Common myeloid progenitor, CD34-positive (primary cell): ENCODE results near the gene FBXW8.
A peak's percentile ranks its signal among the peaks of the same experiment; 100 is the strongest.

Experiments used
- CTCF ChIA-PET: fragments of 350-600 bp; sonication (Branson Sonifier 250); formaldehyde crosslinking; loops from one replicate; lab custom pipeline; 2021; ENCODE audit warnings: antibody characterized with exemption; lab: Charles Lee
- POLR2A ChIA-PET: fragments of 350-600 bp; sonication (Branson Sonifier 250); formaldehyde crosslinking; loops from one replicate; lab custom pipeline; 2021; ENCODE audit warnings: antibody characterized with exemption; lab: Charles Lee
- DNase-seq, 3 donors: peaks; one replicate each; pipeline versions ENCODE4 v3.0.0 to v3.0.0-alpha.2; 2013
- H3K27ac ChIP-seq, 2 experiments: 1 replicate in 1 of 2; 2 replicates in 1 of 2; pipeline ENCODE4 v1.7.0; 2013; ENCODE audit warnings: inconsistent platforms in 2 of 2, low read length in 2 of 2, mild to moderate bottlenecking in 2 of 2, low read depth in 1 of 2, moderate library complexity in 1 of 2; ENCODE audit not compliant: severe bottlenecking in 2 of 2, insufficient read depth in 1 of 2, poor library complexity in 1 of 2
- H3K27me3 ChIP-seq, 5 experiments: replicated peaks in 2 of 5; 1 replicate in 3 of 5; 2 replicates in 2 of 5; pipeline versions ENCODE4 v1.6.1 to v1.7.0; 2013; ENCODE audit warnings: low read length in 4 of 5, mild to moderate bottlenecking in 2 of 5, moderate library complexity in 2 of 5, inconsistent platforms in 1 of 5; ENCODE audit not compliant: insufficient read depth in 5 of 5, control insufficient read depth in 4 of 5
- H3K36me3 ChIP-seq, 4 experiments: 1 replicate in 2 of 4; 2 replicates in 2 of 4; pipeline versions ENCODE4 v1.6.1 to v1.7.0; 2013; ENCODE audit warnings: low read length in 3 of 4, control low read depth in 1 of 4, mild to moderate bottlenecking in 1 of 4; ENCODE audit not compliant: control insufficient read depth in 4 of 4, insufficient read depth in 4 of 4
- H3K4me1 ChIP-seq, 4 experiments: 1 replicate in 3 of 4; 2 replicates in 1 of 4; pipeline versions ENCODE4 v1.6.1 to v1.7.1; 2013; ENCODE audit warnings: low read length in 3 of 4, mild to moderate bottlenecking in 3 of 4, control low read depth in 1 of 4, inconsistent platforms in 1 of 4, moderate library complexity in 1 of 4; ENCODE audit not compliant: control insufficient read depth in 4 of 4, insufficient read depth in 4 of 4; ENCODE audit errors: control extremely low read depth in 1 of 4
- H3K4me3 ChIP-seq, 7 experiments: 1 replicate in 4 of 7; 2 replicates in 3 of 7; pipeline versions ENCODE4 v1.5.1 to v1.7.0; 2013; ENCODE audit warnings: mild to moderate bottlenecking in 7 of 7, low read length in 6 of 7, moderate library complexity in 6 of 7, inconsistent platforms in 2 of 7, low read depth in 2 of 7, control low read depth in 1 of 7; ENCODE audit not compliant: insufficient read depth in 4 of 7, control insufficient read depth in 1 of 7; ENCODE audit errors: extremely low read depth in 1 of 7
- H3K9me3 ChIP-seq, 5 experiments: 1 replicate in 4 of 5; 2 replicates in 1 of 5; pipeline versions ENCODE4 v1.6.1 to v1.7.1; 2013; ENCODE audit warnings: low read length in 4 of 5, mild to moderate bottlenecking in 2 of 5, inconsistent platforms in 1 of 5, low read depth in 1 of 5, moderate library complexity in 1 of 5; ENCODE audit not compliant: control insufficient read depth in 4 of 5, insufficient read depth in 2 of 5; ENCODE audit errors: control extremely low read depth in 1 of 5
- WGBS: methylation state at CpG from one replicate; pipeline ENCODE4 v1.1.5; 2013; ENCODE audit not compliant: insufficient coverage; 5-methylcytosine and 5-hydroxymethylcytosine counted together

The FBXW8 gene

GRCh38 chr12:117069926-117070900 is 159.5 kb downstream of the FBXW8 start:
- 52% methylated on average over 10 of the region's 14 CpGs for WGBS
- Histone ChIP-seq H3K9me3 (no peaks in the 10 kb centered on the region), H3K4me3 (peak overlapping the region in 4 of 7 experiments; percentile 4 to 40 (median 10)), H3K36me3 (peaks cover 0 to 70% (median 0%) of the 10 kb centered on the region in 4 experiments), H3K4me1 (peaks cover 13 to 96% (median 34%) of the 10 kb centered on the region in 4 experiments), H3K27me3 (no peaks in the 10 kb centered on the region), H3K27ac (peak overlapping the region in 1 of 2 experiments; percentile 30)
- ChIA-PET POLR2A (interaction anchor here (0.7 to 0.9 kb wide), 2 partner anchors 25 to 29 kb away, joined by 3 read pairs; partner anchors contain the start of gene TESC), CTCF (interaction anchor here (0.6 to 2.4 kb wide), 6 partner anchors 10 to 50 kb away, joined by 3 to 9 read pairs (median 5); no protein-coding TSS in a partner anchor)
- DNase-seq = peak in 2 of 3 donors; percentile 67 to 77

- Histone ChIP-seq H3K4me1 (peaks cover 13 to 93% (median 32%) of the 10 kb centered on the region in 4 experiments), H3K36me3 (peaks cover 0 to 69% (median 0%) of the 10 kb centered on the region in 4 experiments), H3K9me3 (no peaks in the 10 kb centered on the region), H3K27me3 (no peaks in the 10 kb centered on the region), H3K27ac (no peak overlapping the region), H3K4me3 (no peak overlapping the region)
- POLR2A ChIA-PET = interaction anchor here (0.6 kb wide), 1 partner anchor 394 kb away, joined by 3 read pairs; no protein-coding TSS in a partner anchor
- CTCF ChIA-PET = interaction anchor here (1.3 to 2.4 kb wide), 3 partner anchors 21 to 49 kb away, joined by 3 to 7 read pairs (median 6); no protein-coding TSS in a partner anchor
- 64% methylated on average over 5 of the region's 5 CpGs for WGBS
- peak in 1 of 3 donors; percentile 40 for DNase-seq
These were observed 160.3 kb downstream of the FBXW8 start for GRCh38 chr12:117071009-117071408.

GRCh38 chr12:117072106-117072505 is 161.4 kb downstream of the FBXW8 start:
- peaks cover 11 to 93% (median 37%) of the 10 kb centered on the region in 4 experiments for H3K4me1 ChIP-seq
- no peaks in the 10 kb centered on the region for H3K27me3 ChIP-seq
- no peak overlapping the region for H3K27ac ChIP-seq
- no peak for DNase-seq
- WGBS = 94% methylated on average over 5 of the region's 5 CpGs
- no peaks in the 10 kb centered on the region for H3K9me3 ChIP-seq
- no peak overlapping the region for H3K4me3 ChIP-seq
- H3K36me3 ChIP-seq = peaks cover 0 to 66% (median 0%) of the 10 kb centered on the region in 4 experiments
- CTCF ChIA-PET = interaction anchor here (1.0 kb wide), 1 partner anchor 18 kb away, joined by 3 read pairs; no protein-coding TSS in a partner anchor
- POLR2A ChIA-PET = no interaction called here

GRCh38 chr12:117072736-117073490 is 162.2 kb downstream of the FBXW8 start:
- ChIA-PET POLR2A (interaction anchor here (1.3 kb wide), 1 partner anchor 26 kb away, joined by 7 read pairs; the partner anchor contains the start of gene TESC), CTCF (interaction anchor here (0.9 to 1.8 kb wide), 4 partner anchors 9 to 46 kb away, joined by 3 to 7 read pairs (median 3); no protein-coding TSS in a partner anchor)
- H3K27me3 ChIP-seq = no peaks in the 10 kb centered on the region
- DNase-seq = no peak
- H3K4me3 ChIP-seq = no peak overlapping the region
- 83% methylated on average over 10 of the region's 10 CpGs for WGBS
- peaks cover 0 to 70% (median 0%) of the 10 kb centered on the region in 4 experiments for H3K36me3 ChIP-seq
- H3K9me3 ChIP-seq = no peaks in the 10 kb centered on the region
- H3K27ac ChIP-seq = no peak overlapping the region
- peaks cover 9 to 93% (median 37%) of the 10 kb centered on the region in 4 experiments for H3K4me1 ChIP-seq

GRCh38 chr12:117073611-117074010 is 162.9 kb downstream of the FBXW8 start:
- Histone ChIP-seq H3K4me3 (no peak overlapping the region), H3K9me3 (no peaks in the 10 kb centered on the region), H3K4me1 (peaks cover 7 to 90% (median 35%) of the 10 kb centered on the region in 4 experiments), H3K27me3 (no peaks in the 10 kb centered on the region), H3K27ac (no peak overlapping the region), H3K36me3 (peaks cover 0 to 67% (median 0%) of the 10 kb centered on the region in 4 experiments)
- POLR2A ChIA-PET = interaction anchor here (1.3 kb wide), 1 partner anchor 26 kb away, joined by 7 read pairs; the partner anchor contains the start of gene TESC
- no peak for DNase-seq
- WGBS = 85% methylated on average over 2 of the region's 5 CpGs
- CTCF ChIA-PET = interaction anchor here (0.6 to 1.8 kb wide), 5 partner anchors 10 to 60 kb away, joined by 3 to 7 read pairs (median 3); no protein-coding TSS in a partner anchor
